GM21390 (cell line): Measurements from ENCODE around the gene DCPS.
"Not testable (repeated sequence)": the region's sequence is repeated elsewhere in the genome, so short reads cannot be mapped to it uniquely, and the experiment has no call there.

Experiments
- ATAC-seq: cut with Tn5 transposase; IDR thresholded peaks from one replicate; pipeline ENCODE4 v1.9.1; 2021; ENCODE audit not compliant: unreplicated experiment

The DCPS gene

GRCh38 chr11:126378763-126379162 lies 74.9 kb downstream of the DCPS start:
- no peak for ATAC-seq

DNA sequence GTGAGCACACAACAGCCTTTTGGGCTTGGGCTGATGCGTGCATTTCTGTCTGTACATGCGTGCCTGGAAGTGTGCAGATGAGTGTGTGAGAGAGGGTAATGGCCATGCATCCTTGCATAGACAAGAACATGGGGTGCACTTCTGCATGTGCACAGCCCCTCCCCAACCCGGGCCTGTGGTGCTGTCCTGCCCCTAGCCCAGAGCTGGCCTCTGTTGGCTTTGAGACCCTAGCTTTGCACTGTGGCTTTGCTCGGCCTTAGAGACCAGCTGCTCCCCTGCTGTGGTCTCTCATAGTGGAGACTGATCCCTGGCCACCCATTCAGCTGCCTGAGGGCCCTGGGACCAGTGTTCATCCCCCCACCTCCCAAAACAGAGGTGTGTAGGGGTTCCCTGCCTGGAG lies 77.0 kb downstream of the DCPS start:
- no peak for ATAC-seq

- not testable (repeated sequence) for ATAC-seq
Observed at GRCh38 chr11:126381960-126382359, 78.1 kb downstream of the DCPS start.

GRCh38 chr11:126382641-126383040 lies 78.8 kb downstream of the DCPS start:
- not testable (repeated sequence) for ATAC-seq

DNA sequence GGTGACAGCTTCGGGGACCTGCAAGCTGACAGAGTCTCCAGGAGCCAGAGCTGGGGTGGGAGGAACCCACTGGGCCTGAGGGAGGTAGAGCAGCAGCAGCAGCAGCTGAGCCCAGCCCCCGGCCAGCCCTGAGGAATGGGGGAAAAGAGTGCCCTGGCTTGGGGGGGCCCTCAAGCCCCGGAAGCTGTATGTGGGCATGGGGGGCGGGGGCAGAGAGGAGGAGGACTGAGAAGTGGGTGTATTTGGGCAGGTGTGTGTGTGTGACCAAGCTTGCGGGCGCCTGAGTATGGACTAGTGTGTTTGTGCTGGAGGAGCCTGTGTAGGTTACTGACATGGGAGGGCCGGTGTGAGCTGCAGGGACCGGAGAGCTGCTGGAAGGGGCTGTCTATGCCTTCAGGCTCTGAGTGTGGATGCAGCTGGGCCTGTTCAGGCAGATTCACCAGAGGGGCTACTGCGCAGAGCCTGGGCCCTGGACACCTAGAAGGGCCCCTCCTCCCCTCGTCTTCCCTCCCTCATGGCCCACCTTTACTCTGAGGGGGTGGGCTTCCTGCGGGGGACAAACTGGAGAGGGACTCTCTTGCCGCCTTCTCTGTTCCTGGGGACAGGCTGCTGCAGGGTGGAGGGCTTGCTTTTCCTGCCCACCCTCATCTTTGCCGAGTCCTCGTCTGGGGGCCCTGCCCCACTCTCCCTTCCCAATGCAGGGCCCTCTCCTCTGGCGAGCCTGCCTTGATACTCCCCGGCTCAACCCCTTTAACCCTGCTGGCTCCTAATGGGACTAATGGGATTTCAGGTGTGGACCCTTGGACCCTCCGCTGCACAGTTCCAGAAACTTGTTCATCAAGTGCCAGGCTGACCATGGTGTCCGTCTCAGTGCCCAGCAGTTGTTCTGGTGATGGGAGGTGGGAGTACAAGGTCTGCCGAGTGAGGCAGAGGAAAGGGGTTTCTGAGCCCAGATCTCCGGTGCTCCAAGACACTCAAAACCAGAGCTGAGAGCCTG lies 79.8 kb downstream of the DCPS start:
- ATAC-seq, result no peak

- no peak for ATAC-seq
Observed at GRCh38 chr11:126384449-126385070, 80.7 kb downstream of the DCPS start.

GRCh38 chr11:126385991-126386728 lies 82.3 kb downstream of the DCPS start:
- no peak for ATAC-seq

DNA sequence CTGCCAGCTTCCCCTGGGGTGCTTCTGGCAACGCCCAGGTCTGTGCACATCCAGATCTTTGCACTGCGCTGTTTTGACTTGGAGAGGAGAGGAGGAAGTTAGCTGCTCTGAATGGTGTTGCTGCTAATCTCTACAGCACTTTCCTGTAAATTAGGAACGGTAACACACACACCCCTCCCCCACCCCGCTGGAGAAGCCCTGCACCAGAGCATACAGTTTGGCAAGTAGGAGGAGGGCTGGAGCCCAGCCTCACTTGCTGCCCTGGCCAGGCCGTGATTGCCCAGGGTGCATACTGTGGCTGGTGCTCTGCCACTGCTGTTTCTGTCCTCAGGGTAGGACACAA lies 82.8 kb downstream of the DCPS start:
- ATAC-seq, result not testable (repeated sequence)

GRCh38 chr11:126387857-126388256 lies 84.0 kb downstream of the DCPS start:
- ATAC-seq, result no peak

- no peak for ATAC-seq
Observed at GRCh38 chr11:126390272-126390867, 86.5 kb downstream of the DCPS start.

GRCh38 chr11:126391286-126391954 lies 87.6 kb downstream of the DCPS start:
- no peak for ATAC-seq

- peak; percentile 75 for ATAC-seq
Observed at GRCh38 chr11:126391970-126392632, 88.2 kb downstream of the DCPS start.

DNA sequence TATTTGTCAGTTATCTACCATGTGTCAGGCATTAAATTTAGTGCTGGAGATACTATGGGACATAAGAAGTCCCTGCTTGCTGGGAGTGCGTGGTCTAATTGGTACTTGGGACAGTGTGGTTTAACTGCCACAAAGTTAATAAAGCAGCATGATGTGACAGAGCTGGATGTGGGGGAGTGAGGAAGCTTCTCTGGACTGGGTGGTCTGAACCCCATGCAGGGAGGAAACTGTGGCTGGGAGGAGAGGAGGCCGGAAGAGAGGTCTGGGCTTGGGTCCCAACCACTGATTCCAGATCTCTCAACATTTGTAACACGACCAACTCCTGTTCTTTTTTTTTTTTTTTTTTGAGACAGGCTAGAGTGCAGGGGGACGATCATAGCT lies 88.8 kb downstream of the DCPS start:
- ATAC-seq, result peak; percentile 10

DNA sequence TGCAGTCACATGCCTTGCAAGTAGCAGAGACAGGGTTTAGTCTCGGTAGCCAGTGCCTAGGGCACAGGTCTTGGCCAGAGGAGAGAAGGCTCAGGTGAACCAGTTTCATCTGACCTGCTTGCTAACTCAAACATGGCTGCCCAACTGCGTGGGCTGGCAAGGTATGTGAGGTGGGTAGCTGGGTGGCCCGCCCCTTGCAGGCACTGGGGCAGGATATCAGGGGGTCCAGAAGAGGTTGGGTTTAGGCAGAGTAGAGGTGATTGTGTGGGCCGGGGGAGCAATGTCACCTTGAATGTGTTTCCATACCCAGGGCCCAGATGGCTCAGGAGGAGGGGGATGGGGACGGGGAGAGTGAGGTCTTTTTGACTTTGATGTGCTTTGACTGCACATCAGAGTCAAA lies 89.3 kb downstream of the DCPS start:
- no peak for ATAC-seq

GRCh38 chr11:126394036-126394435 lies 90.2 kb downstream of the DCPS start:
- ATAC-seq, result no peak

DNA sequence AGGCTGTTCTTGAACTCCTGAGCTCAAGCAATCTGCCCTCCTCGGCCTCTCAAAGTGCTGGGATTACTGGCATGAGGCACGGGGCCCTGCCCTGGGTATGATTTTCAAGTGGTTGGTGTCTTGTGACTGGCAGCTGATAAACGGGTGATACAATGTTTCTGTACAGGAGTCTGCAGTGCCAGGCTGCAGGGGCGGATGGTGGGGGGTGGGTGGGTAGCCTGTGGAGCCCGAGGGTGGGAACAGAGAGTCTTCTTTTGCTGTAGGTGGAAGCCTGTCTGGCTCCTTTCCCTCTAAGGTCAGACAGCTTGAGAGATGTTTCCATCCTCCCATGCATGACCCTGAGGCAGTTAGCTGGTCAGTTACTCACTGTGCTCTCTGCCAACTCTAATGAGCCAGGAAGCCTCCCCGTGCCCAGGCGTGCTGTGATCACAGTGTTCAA lies 90.8 kb downstream of the DCPS start:
- not testable (repeated sequence) for ATAC-seq
